ENCODE data around the gene PTPN14. TPM values are rescaled to one million over a fixed set of nuclear protein-coding genes. Genes with fewer than 3 reads are reported as not detected.

Gene PTPN14
- total RNA-seq, 1 experiment from 2014 or later, result 76.4 TPM

- Histone ChIP-seq H3K27ac (ENCODE audit: insufficient read length, low read depth, low read length) (no peak overlapping the region), H3K23ac (ENCODE audit: insufficient read length, low read depth, low read length) (no peak overlapping the region), H3K4ac (ENCODE audit: low read depth, low read length) (no peak overlapping the region), H2BK20ac (ENCODE audit: low read depth, low read length, poor library complexity, severe bottlenecking) (no peak overlapping the region), H4K8ac (replicated peaks; ENCODE audit: insufficient read length, low read depth, low read length) (no peak overlapping the region), H2BK15ac (ENCODE audit: low read depth, low read length) (no peak overlapping the region), H3K79me2 (ENCODE audit: insufficient read depth, low read length) (no peaks in the 10 kb centered on the region), H2AK5ac (ENCODE audit: insufficient read length, low read length) (no peak overlapping the region), H2BK120ac (ENCODE audit: low read depth, low read length, poor library complexity, severe bottlenecking) (no peak overlapping the region), H3K4me1 (ENCODE audit: insufficient read depth, low read length) (peaks cover 8% of the 10 kb centered on the region; the same call in 1 of the 2 replicates), H4K5ac (ENCODE audit: insufficient read length, low read depth, low read length) (no peak overlapping the region), H4K20me1 (ENCODE audit: control insufficient read depth, insufficient read depth, insufficient read length) (no peaks in the 10 kb centered on the region), H2BK12ac (ENCODE audit: insufficient read length, low read depth, low read length) (no peak overlapping the region), H3K14ac (ENCODE audit: insufficient read depth, low read length) (no peak overlapping the region; the same call in 1 of the 2 replicates), H3K9me3 (ENCODE audit: control insufficient read depth, low read depth, low read length) (no peaks in the 10 kb centered on the region), H3K4me2 (ENCODE audit: insufficient read depth, insufficient read length, low read length) (no peak overlapping the region), H2BK5ac (ENCODE audit: insufficient read length, low read length) (no peak overlapping the region), H2AFZ (ENCODE audit: low read length) (no peak overlapping the region), H3T11ph (ENCODE audit: low read length) (no peak overlapping the region), H4K91ac (ENCODE audit: insufficient read length, low read depth, low read length) (no peak overlapping the region), H3K79me1 (ENCODE audit: insufficient read depth, low read depth, low read length, poor library complexity, severe bottlenecking) (peaks cover 2% of the 10 kb centered on the region), H3K18ac (ENCODE audit: insufficient read length, low read depth, low read length) (no peak overlapping the region), H3K9ac (ENCODE audit: extremely low read depth, insufficient read length, low read length) (no peak overlapping the region), H3K23me2 (ENCODE audit: insufficient read length, low read depth, low read length, poor library complexity, severe bottlenecking) (no peaks in the 10 kb centered on the region), H3K56ac (ENCODE audit: insufficient read length, low read depth, low read length) (no peak overlapping the region), H3K27me3 (ENCODE audit: insufficient read depth, low read length) (no peaks in the 10 kb centered on the region)
- H3K27ac Mint-ChIP-seq, result no peak overlapping the region; a peak in 1 of 7 replicates
- no peaks in the 10 kb centered on the region for H3K27me3 Mint-ChIP-seq (ENCODE audit: low read depth)
- peaks cover 22 to 29% of the 10 kb centered on the region in 2 experiments for H3K4me1 Mint-ChIP-seq
- H3K4me3 Mint-ChIP-seq, result no peak overlapping the region
- no peak for DNase-seq
- H3K36me3 Mint-ChIP-seq (ENCODE audit: insufficient read depth in 1 of 3, low read depth in 3 of 3), result peaks cover 21 to 69% (median 40%) of the 10 kb centered on the region in 3 experiments; a peak in 6 of 7 replicates
- no CpG with 5 or more reads among the region's 45 CpGs for WGBS (ENCODE audit: extremely low coverage, insufficient read length, low lambda C conversion rate)
- no peaks in the 10 kb centered on the region for H3K9me3 Mint-ChIP-seq
- no peak for TF ChIP-seq CTCF (conservative IDR thresholded peaks at IDR 0.05)
Observed at GRCh38 chr1:214383381-214384372, 167.7 kb downstream of the PTPN14 start.
